Measurements from ENCODE around the gene RAI14. TPM values are rescaled to one million over a fixed set of nuclear protein-coding genes. Genes with fewer than 3 reads are reported as not detected.

RAI14 gene
- total RNA-seq, 4 donors from 2014 or later, result 45.8 to 143 (median 80.5) TPM

GRCh38 chr5:34870382-34870781 is 214.3 kb downstream of the RAI14 start:
- no peak overlapping the region for H3K4me3 ChIP-seq
- no peaks in the 10 kb centered on the region for H3K27me3 ChIP-seq
- H3K9me3 ChIP-seq, result peaks cover 0 to 2% (median 0%) of the 10 kb centered on the region in 3 donors
- H3K4me1 ChIP-seq, result no peaks in the 10 kb centered on the region
- H3K27ac ChIP-seq, result no peak overlapping the region
- WGBS, 2 donors (ENCODE audit: low coverage in 1 of 2), result 93 to 100% methylated on average over 2 of the region's 2 CpGs
- TF ChIP-seq POLR2AphosphoS5 (IDR thresholded peaks at IDR 0.05) (no peak), POLR2A (IDR thresholded peaks at IDR 0.05) (no peak), EP300 (IDR thresholded peaks at IDR 0.05) (no peak), CTCF (IDR thresholded peaks at IDR 0.05) (no peak)
- no peak for ATAC-seq
- H3K36me3 ChIP-seq, result no peaks in the 10 kb centered on the region

- Histone ChIP-seq H3K27me3 (no peaks in the 10 kb centered on the region), H3K4me3 (no peak overlapping the region), H3K36me3 (no peaks in the 10 kb centered on the region), H3K4me1 (no peaks in the 10 kb centered on the region), H3K27ac (no peak overlapping the region), H3K9me3 (peaks cover 0 to 24% (median 0%) of the 10 kb centered on the region in 3 donors)
- TF ChIP-seq POLR2A (IDR thresholded peaks at IDR 0.05) (no peak), EP300 (IDR thresholded peaks at IDR 0.05) (no peak), POLR2AphosphoS5 (IDR thresholded peaks at IDR 0.05) (no peak), CTCF (IDR thresholded peaks at IDR 0.05) (no peak)
- ATAC-seq, result no peak
Observed at GRCh38 chr5:34876275-34876674, 220.1 kb downstream of the RAI14 start.

GRCh38 chr5:34881246-34881645 is 225.1 kb downstream of the RAI14 start:
- H3K9me3 ChIP-seq, result peaks cover 0 to 13% (median 0%) of the 10 kb centered on the region in 3 donors
- no peak for TF ChIP-seq EP300 (IDR thresholded peaks at IDR 0.05)
- TF ChIP-seq CTCF (IDR thresholded peaks at IDR 0.05), result no peak
- TF ChIP-seq POLR2AphosphoS5 (IDR thresholded peaks at IDR 0.05), result no peak
- TF ChIP-seq POLR2A (IDR thresholded peaks at IDR 0.05), result no peak
- H3K4me3 ChIP-seq, result no peak overlapping the region
- H3K27ac ChIP-seq, result no peak overlapping the region
- ATAC-seq, result no peak
- no peaks in the 10 kb centered on the region for H3K36me3 ChIP-seq
- no peaks in the 10 kb centered on the region for H3K4me1 ChIP-seq
- H3K27me3 ChIP-seq, result no peaks in the 10 kb centered on the region

Other genes starting within 250 kb of the RAI14 start
- under 1 TPM in 2 of 4 donors, not detected in 2; 0.13 to 0.73 TPM for gene TTC23L, start 182.8 kb downstream of the RAI14 start, total RNA-seq